ENCODE measurements around the gene CXXC1.
"Not testable (repeated sequence)": the region's sequence is repeated elsewhere in the genome, so short reads cannot be mapped to it uniquely, and the experiment has no call there.

The CXXC1 gene

GRCh38 chr18:50274044-50274442 lies 13.4 kb downstream of the CXXC1 start:
- no peak for DNase-seq (ENCODE audit: low spot score)

DNA sequence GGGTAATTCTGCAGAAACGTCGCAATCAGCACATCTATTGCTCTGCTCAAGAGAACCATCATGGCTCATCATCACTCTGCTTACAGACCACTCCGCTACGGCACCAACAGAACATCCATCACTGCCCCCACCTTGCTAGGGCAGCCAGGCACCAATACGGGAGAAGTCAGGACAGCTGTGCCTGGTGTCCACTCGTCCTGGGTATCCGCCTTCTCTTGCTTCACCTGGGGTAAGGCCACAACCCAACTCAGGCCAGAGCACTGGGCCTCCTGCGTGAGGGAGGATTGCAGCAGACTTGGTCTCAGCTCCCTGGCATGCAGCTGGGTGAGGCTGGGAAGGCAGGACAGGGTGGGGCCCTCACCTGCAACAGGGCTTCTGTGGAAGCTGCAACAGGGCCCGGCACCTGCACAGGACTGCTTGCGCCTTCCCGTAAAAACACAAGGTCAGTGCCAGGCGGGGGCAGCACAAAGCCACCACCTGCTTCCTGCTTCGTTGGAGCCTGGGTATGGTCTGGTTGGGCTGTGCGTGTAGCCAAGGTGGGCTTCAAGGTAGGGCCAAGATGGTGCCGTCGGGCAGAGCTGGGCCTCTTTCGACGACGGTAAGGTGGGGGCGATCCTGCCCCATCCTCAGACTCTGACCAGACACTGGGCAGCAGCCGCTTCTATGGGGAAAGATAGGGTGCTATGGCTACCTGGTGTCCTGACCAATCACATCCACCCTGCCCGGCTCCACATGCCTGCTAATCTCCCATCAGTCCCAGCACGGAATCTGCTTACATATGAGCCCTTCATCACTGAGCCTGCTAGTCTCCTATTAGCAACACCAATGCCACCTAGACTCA lies 14.1 kb downstream of the CXXC1 start:
- DNase-seq (ENCODE audit: low spot score), result no peak

DNA sequence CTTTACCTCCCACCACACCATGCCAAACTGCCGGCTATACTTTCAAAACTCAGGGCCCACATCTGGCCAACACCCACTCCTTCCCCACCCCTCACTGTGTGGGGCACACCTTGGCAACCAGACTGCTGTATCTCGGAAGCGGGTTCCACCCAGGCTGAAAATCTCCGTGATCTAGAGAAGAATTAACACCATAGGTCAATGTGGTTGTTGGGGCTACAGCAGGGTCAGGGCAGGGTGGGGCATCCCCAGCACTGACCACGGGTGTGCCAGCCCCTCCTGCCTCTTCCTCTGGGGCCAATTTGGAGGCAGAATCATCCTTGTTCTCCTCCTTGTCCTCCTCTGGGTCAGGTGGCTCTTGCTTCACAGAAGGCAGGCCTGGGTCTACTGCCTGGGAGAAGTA lies 14.9 kb downstream of the CXXC1 start:
- DNase-seq (ENCODE audit: low spot score), result no peak

DNA sequence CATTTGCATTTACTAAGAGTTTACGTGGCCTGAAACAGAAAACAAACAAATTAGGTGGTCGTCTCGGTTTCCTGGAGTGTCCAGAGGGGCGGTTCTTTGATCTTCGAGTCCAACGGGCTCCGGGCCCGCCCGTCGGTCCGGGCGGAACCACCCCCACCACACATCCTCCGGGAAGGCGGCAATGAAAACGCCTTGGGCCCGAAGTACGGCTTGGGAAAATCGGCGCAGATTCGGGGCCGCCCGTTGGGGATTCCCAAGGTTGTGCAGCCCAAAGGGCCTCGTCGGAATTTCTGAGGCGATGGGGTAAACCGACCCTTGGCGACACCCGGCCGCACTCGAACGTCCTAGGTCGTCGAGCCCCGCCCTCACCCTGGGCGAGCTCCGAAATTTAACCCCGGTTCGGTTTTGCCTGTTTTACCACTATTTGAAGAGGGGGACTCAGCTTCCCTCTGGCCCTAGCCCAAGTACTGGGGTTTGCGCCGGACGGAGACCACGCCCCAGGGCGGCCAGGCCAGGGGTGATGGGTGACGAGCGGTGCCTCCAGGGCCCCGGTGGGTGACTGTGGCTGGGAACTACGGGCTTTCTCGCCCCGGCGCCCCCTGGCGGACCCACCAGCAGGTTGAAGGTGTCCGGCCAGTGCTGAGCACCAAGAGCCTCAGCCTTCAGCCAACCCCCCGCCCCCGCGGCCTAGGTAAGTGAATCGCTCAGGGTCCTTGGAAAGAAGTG lies 19.3 kb downstream of the CXXC1 start:
- peak; percentile 71 for DNase-seq (ENCODE audit: low spot score)

GRCh38 chr18:50266248-50266704 lies 21.2 kb downstream of the CXXC1 start, which contains the start of gene CFAP53:
Gene CFAP53, minus strand, starts transcription at chr18:50266495. Its CDS starts 91 bp downstream, at chr18:50266404.
- peak; percentile 98 for DNase-seq (ENCODE audit: low spot score)

DNA sequence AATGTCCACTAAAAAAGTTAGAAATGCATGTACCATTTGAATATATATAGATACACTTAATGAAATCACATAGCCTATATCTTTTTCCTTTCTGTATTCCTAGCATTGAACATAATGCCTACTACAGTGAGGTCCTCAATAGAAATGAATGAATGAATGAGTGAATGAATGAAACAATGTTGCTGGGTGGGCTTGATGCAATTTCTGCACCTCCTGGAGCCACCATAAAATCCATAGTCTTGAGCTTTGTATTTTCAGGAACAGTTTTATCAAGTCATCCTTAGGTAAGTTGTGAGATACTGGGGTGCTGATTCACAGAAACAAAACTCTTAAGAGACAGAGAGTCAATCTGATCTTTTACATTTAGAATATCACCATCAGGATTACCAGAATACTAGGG lies 24.5 kb downstream of the CXXC1 start:
- no peak for DNase-seq (ENCODE audit: low spot score)

- no peak for DNase-seq (ENCODE audit: low spot score)
Observed at GRCh38 chr18:50250935-50251334, 36.6 kb downstream of the CXXC1 start.

DNA sequence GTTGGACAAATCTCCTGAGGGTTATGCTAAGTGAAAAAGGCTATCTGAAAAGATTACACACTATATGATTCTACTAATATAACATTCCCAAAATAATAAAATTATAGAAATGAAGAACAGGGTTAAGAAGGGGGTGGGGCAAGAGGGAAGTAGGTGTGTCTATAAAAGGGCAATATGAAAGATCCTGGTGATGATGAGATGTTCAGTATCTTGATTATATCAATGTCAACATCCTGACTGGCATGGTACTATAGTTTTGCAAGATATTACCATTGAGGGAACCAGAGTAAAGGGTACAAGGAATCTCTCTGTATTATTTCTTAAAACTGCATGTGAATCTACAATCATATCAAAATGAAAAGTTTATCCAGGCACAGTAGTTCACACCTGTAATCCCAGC lies 37.9 kb downstream of the CXXC1 start:
- DNase-seq (ENCODE audit: low spot score), result no peak

GRCh38 chr18:50247561-50247960 lies 39.9 kb downstream of the CXXC1 start:
- DNase-seq (ENCODE audit: low spot score), result no peak

DNA sequence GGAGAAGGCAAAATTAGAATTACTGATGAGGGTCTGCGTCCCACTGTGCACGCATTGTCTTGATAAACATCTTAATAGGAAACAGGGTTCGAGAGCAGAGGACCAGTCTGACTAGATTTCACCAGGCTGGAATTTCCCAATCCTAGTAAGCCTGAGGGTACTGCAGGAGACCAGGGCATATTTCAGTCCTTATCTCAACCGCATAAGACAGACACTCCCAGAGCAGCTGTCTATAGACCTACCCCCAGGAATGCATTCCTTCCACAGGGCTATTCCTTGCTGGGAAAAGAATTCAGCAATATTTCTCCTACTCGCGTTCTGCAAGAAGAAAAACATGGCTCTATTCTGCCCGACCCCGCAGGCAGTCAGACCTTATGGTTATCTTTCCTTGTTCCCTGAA lies 45.7 kb downstream of the CXXC1 start:
- not testable (repeated sequence) for DNase-seq (ENCODE audit: low spot score)

- DNase-seq (ENCODE audit: low spot score), result no peak
Observed at GRCh38 chr18:50240080-50240563, 47.4 kb downstream of the CXXC1 start.

DNA sequence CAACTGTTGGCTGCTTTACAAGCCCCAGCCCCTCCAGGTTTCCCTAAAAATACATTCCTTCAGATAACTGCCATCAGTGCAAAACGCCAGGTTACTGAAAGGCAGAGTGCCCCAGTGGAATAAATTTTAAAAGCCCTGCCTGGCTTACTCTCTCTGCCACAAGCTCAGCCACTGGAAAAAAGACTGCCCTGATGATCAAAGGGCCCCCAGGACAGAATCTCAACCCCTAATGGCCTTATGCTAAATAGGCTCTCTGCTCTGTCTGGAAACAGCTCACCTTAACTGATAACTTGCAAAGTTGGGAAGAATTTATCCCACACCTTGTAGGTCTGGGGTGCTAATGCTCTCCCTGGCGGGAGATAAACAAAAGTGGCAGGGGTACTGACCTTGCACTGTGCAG lies 55.1 kb downstream of the CXXC1 start:
- DNase-seq (ENCODE audit: low spot score), result no peak
